COR-L47 (cell line): ENCODE measurements around the gene LATS1.
"Not testable (repeated sequence)": the region's sequence is repeated elsewhere in the genome, so short reads cannot be mapped to it uniquely, and the experiment has no call there.

Source experiments
- DNase-seq: peaks from one replicate; lab custom pipeline; 2025; lab: John Stamatoyannopoulos, UW

LATS1 gene

GRCh38 chr6:149728499-149729234 is 10.8 kb upstream of the LATS1 start:
- DNase-seq = no peak

GRCh38 chr6:149727793-149728498 is 10.0 kb upstream of the LATS1 start:
- DNase-seq = no peak

DNA sequence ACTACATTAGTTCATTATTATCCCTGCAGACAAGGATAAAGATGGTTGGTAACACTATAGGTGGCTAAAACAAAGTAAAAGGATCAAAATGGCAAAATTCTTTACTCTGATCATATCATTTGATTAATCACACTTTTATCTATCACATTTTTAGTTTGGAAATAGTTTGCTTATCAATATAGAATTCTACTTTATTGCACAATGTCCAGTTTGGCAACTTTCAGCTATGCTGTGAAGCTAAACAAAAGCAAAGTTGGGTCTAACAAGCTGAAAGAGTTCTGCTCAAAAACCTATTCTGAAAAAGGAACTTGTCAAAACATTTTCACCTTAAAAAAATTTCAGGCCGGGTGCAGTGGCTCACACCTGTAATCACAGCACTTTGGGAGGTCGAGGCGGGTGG is 7.9 kb upstream of the LATS1 start:
- no peak for DNase-seq

DNA sequence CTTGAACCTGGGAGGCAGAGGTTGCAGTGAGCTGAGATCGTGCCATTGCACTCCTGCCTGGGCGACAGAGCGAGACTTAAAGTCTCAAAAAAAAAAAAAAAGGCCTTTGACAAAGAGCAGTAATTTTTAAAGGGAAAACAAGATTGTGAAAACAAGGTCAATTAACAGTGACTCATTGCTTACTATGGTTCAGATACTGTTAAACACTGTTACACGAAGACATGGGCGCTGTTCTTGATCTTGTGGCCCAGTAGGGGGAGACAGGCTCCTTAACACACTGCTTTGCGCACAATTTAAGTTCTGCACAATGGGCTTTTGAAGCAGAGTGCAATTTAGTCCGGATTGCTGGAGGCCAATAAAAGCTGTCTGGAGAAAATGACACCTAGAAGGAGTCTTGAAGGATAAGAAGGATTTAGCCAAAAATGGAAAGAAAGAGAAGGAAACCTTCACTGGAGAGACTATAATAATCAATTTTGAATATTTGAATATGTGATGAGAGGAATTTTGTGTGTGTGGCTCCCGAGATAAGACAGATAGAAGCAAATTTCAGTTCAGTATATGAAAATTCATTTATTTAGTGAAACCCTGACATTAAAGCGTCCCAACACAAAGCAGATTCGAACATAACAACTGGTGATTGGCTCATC is 6.0 kb upstream of the LATS1 start:
- peak; percentile 29 for DNase-seq

DNA sequence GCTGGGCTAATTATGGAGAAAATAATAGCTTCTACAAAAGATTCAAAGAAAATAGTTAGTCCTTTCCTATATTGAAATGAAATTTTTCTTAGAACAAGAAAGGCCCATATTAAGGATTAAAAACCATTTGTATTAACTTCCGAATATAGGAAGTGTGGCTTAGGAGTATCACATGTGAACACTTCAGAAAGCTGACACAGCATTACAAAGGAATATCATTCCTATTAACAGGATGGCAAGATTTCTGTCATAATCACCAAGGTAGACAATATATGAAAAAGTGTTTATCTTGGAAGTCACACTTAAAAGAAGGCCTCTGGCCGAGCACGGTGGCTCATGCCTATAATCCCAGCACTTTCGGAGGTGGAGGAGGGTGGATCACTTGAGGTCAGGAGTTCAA is 5.4 kb upstream of the LATS1 start:
- no peak for DNase-seq

DNA sequence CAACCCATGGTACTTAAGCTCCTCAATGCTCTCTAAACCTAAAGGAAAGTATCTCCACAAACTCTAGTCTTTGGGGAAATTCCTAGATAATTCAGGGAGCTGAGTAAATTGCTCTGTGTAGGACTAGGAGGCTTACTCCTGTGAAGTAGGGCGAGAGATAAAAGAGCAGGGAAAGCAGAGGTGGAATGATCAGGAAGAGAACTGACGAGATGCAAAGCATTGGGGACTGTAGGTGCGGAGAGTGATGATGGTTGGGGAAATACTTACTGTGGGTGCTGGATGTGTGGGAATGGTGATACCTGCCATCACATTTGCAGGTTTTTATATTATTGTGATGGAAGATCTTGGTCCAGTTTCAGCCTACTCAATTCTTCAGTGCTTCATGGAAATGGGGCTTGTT is 1.6 kb upstream of the LATS1 start:
- DNase-seq = no peak

- DNase-seq = no peak
Observed at GRCh38 chr6:149717255-149717587, 680 bp downstream of the LATS1 start.

GRCh38 chr6:149716181-149716963 is 1.5 kb downstream of the LATS1 start:
- no peak for DNase-seq

DNA sequence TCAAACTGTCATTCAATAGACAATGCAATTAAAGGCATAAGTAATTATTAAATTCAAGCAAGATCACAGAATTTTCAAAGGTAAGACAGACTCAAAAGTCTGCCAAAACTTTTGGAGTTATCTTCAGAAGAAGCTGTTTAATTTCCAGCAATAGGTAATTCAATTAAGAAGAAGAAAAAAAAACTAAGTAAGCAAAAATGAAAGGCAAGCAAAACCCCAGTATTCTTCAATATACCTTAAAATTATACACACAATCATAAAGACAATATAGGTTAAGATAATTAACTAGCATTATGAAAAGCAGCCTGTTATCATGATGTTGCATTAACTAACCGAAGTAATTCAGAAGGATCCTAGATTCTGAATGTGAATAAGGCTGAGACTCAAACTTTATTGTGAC is 3.5 kb downstream of the LATS1 start:
- no peak for DNase-seq

- DNase-seq = no peak
Observed at GRCh38 chr6:149711711-149712110, 6.2 kb downstream of the LATS1 start.

- DNase-seq = no peak
Observed at GRCh38 chr6:149701714-149702113, 16.2 kb downstream of the LATS1 start.

GRCh38 chr6:149699150-149699549 is 18.8 kb downstream of the LATS1 start:
- no peak for DNase-seq

DNA sequence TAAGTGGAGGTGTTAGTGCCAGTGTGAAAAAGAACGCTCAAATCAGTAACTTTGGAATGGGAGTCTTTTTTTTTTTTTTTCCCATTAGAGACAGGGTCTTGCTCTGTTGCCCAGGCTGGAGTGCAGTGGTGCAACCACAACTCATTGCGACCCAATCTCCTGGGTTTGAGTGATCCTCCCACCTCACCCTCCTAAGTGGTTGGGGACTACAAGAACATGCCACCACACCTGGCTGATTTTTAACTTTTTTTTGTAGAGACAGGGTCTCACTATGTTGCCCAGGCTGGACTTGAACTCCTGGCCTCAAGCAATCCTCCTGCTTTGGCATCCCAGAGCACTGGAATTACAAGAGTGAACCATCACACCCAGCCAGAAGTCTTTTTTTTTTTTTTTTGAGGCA is 19.7 kb downstream of the LATS1 start:
- no peak for DNase-seq

GRCh38 chr6:149696901-149697300 is 21.0 kb downstream of the LATS1 start:
- DNase-seq = no peak

DNA sequence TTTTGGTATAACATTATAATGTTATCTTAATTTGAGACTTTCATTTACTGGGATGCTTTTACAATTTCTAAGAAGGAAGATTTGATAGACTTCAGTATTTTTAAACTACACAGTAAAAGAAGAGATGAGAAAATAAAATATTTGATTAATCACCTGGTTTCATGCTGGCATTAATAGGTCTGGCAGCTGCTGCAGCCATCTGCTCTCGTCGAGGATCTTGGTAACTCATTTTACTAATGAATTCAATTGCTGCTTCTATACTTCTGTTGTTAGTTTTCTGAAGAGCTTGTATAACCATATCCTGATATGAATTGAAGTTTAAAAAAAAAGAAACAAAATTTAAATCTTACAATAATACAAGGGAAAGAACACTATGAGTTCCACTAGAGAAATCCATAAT is 23.0 kb downstream of the LATS1 start:
- DNase-seq = no peak

DNA sequence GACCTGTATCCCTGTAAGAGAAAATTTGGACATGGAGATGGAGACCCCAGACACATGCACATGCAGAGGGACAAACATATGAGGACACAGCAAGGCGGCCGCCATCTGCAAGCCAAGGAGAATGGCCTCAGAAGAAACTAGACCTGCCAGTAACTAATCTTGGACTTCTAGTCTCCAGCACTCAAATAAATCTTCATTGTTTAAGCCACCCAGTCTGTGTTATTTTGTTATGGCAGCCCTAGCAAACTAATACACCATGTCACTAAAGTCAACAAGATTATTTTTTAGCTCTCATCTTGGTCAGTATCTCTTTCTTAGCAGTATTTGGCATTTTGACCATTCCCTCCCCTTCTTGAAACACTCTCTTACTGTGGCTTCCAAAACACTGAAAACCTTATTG is 26.7 kb downstream of the LATS1 start:
- no peak for DNase-seq

- no peak for DNase-seq
Observed at GRCh38 chr6:149686230-149686629, 31.7 kb downstream of the LATS1 start.

GRCh38 chr6:149683256-149683859 is 34.5 kb downstream of the LATS1 start:
- no peak for DNase-seq

- DNase-seq = not testable (repeated sequence)
Observed at GRCh38 chr6:149681845-149682244, 36.1 kb downstream of the LATS1 start.

DNA sequence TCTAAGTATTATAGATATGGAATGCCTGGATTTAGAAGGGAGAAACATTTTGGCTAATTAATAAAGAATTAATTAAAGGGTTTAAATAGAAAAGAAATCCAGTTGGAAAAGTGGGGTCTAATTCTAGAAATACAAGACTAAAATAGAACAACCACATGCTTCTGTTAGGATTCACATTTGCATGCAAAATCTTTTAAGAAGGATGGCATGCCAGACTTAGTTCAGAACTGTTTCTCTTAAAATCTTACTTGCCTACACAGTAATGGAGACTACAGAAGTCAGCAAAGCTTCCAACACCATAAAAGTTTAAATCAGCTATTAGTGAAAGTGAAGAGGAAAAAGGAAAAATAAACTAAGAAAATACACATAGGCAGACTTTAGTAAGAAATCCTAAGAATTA is 36.7 kb downstream of the LATS1 start:
- DNase-seq = no peak

- DNase-seq = no peak
Observed at GRCh38 chr6:149680503-149680902, 37.4 kb downstream of the LATS1 start.

GRCh38 chr6:149672265-149672664 is 45.6 kb downstream of the LATS1 start:
- not testable (repeated sequence) for DNase-seq
